HTERT RPE-1 (cell line): ENCODE measurements around the gene PFDN4.
"Not testable (repeated sequence)": the region's sequence is repeated elsewhere in the genome, so short reads cannot be mapped to it uniquely, and the experiment has no call there.

Source experiments
- in situ Hi-C: fragments of 300-500 bp; cut with MboI; formaldehyde crosslinking; loops from 4 replicates; pipeline ENCODE4 v1.14.3; 2020; ENCODE audit warnings: low sequenced_read_pairs

The PFDN4 gene

GRCh38 chr20:54263116-54263690, 55.3 kb downstream of the PFDN4 start:
- in situ Hi-C loops, result no loop called here

GRCh38 chr20:54265791-54266190, 57.9 kb downstream of the PFDN4 start:
- in situ Hi-C loops, result not testable (repeated sequence)

- in situ Hi-C loops, result no loop called here
Observed at GRCh38 chr20:54266844-54267243, 59.0 kb downstream of the PFDN4 start.

GRCh38 chr20:54267483-54268003, 59.7 kb downstream of the PFDN4 start:
- in situ Hi-C loops, result no loop called here

GRCh38 chr20:54268941-54269340, 61.1 kb downstream of the PFDN4 start:
- in situ Hi-C loops, result no loop called here
